Sigmoid colon (tissue), 3 donors: ENCODE results near the gene SYNE2.

Experiments
- POLR2A ChIP-seq, 2 donors: fragments of 450-650 bp; IDR thresholded peaks; one replicate each; pipeline ENCODE4 v1.6.1; 2016; ENCODE audit warnings: antibody characterized with exemption in 2 of 2, mild to moderate bottlenecking in 2 of 2, moderate library complexity in 2 of 2
- TF ChIP-seq, protein P1 (sequence below), 4 experiments: fragments of 450-650 bp in 3 of 4; fragments of 200-600 bp in 1 of 4; IDR thresholded peaks; one replicate each; pipeline ENCODE4 v1.5.1; 2016 to 2019; ENCODE audit warnings: antibody characterized with exemption in 4 of 4, mild to moderate bottlenecking in 3 of 4, moderate library complexity in 2 of 4

DNA sequence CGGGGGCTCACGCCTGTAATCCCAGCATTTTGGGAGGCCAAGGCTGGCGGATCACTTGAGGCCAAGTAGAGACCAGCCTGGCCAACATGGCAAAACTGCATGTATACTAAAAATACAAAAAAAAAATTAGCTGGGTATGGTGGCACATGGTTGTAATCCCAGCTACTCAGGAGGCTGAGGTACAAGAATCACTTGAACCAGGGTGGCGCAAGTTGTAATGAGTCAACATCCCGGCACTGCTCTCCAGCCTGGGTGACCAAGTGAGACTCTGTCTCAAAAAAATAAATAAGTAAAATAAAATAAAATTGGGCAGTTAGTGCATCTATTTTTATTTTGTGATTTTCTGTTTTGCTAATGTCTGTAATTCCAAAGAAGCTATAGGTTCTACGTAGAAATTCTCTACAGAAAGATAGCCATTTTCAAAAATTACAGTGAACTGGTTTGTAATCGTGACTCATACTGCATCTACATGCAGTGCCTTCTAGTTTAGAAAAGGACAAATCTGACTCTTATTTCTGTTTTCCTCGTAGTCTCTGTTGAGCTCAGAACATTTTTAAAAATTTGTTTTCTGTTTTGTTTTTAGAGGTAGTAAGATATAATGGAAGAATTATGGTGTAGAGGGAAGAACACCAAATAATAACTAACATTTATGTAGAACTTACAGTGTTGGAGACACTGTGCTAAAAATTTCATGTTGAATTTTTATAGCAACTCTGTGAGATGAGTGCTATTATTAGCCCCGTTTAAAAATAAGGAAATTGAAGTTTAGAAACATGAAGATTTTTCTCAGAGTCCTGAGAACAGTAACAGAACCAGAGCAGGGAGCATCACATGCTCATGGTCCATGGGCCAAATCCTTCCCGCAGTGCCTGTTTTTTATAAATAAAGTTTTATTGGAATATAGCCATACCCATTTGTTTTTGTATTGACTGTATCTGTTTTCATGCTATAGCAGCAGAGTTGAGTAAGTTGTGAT is 201.2 kb downstream of the SYNE2 start:
- TF ChIP-seq, protein P1, sequence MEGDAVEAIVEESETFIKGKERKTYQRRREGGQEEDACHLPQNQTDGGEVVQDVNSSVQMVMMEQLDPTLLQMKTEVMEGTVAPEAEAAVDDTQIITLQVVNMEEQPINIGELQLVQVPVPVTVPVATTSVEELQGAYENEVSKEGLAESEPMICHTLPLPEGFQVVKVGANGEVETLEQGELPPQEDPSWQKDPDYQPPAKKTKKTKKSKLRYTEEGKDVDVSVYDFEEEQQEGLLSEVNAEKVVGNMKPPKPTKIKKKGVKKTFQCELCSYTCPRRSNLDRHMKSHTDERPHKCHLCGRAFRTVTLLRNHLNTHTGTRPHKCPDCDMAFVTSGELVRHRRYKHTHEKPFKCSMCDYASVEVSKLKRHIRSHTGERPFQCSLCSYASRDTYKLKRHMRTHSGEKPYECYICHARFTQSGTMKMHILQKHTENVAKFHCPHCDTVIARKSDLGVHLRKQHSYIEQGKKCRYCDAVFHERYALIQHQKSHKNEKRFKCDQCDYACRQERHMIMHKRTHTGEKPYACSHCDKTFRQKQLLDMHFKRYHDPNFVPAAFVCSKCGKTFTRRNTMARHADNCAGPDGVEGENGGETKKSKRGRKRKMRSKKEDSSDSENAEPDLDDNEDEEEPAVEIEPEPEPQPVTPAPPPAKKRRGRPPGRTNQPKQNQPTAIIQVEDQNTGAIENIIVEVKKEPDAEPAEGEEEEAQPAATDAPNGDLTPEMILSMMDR (IDR thresholded peaks at IDR 0.05): no peak
- TF ChIP-seq POLR2A (IDR thresholded peaks at IDR 0.05): no peak
